ENCODE measurements around the gene DYNC2I2.

GRCh38 chr9:128627906-128628305 lies 28.7 kb downstream of the DYNC2I2 start:
- no peak for TF ChIP-seq POLR2AphosphoS5 (IDR thresholded peaks at IDR 0.05; ENCODE audit: insufficient read depth, low read depth, low read length)
- no peak for TF ChIP-seq POLR2A (IDR thresholded peaks at IDR 0.05; ENCODE audit: low read depth, low read length)
- no peak for TF ChIP-seq EZH2 (IDR thresholded peaks at IDR 0.05; ENCODE audit: borderline replicate concordance, low read depth, low read length, severe bottlenecking)
- no peak for TF ChIP-seq CTCF (IDR thresholded peaks at IDR 0.05; ENCODE audit: extremely low read depth in 1 of 2, insufficient read depth in 1 of 2, low read depth in 1 of 2, low read length in 2 of 2)

Measured in endothelial cell of umbilical vein (primary cell).